T-helper 2 cell treated with Interferon-gamma antibody and Interleukin-4, amounts not matched to agents 5 μg/mL and 100 μg/mL, for 36 hours (primary cell): ENCODE measurements around the gene LZTS2.

ENCODE experiments used
- DNase-seq: peaks from one replicate; pipeline ENCODE4 v3.0.0; 2021; ENCODE audit warnings: low spot score
- H3K27ac Mint-ChIP-seq: one replicate; pipeline ENCODE4 v1.8.0; 2021; ENCODE audit warnings: mild to moderate bottlenecking, mixed read lengths
- H3K27me3 Mint-ChIP-seq: one replicate; pipeline ENCODE4 v1.8.0; 2021; ENCODE audit warnings: low read depth, mixed read lengths
- H3K36me3 Mint-ChIP-seq: one replicate; pipeline ENCODE4 v1.8.0; 2021; ENCODE audit warnings: low read depth, mixed read lengths
- H3K4me1 Mint-ChIP-seq: one replicate; pipeline ENCODE4 v1.8.0; 2021; ENCODE audit warnings: low read depth, mixed read lengths
- H3K4me3 Mint-ChIP-seq: one replicate; pipeline ENCODE4 v1.8.0; 2022; ENCODE audit warnings: mild to moderate bottlenecking, moderate library complexity, mixed read lengths
- H3K9me3 Mint-ChIP-seq: one replicate; pipeline ENCODE4 v1.8.0; 2021; ENCODE audit warnings: mixed read lengths

Gene LZTS2

GRCh38 chr10:100984672-100985177, 14.9 kb upstream of the LZTS2 start:
- Mint-ChIP-seq H3K27me3 (no peaks in the 10 kb centered on the region), H3K4me1 (peaks cover 16% of the 10 kb centered on the region), H3K36me3 (peaks cover 13% of the 10 kb centered on the region), H3K9me3 (no peaks in the 10 kb centered on the region), H3K27ac (no peak overlapping the region), H3K4me3 (no peak overlapping the region)
- no peak for DNase-seq

GRCh38 chr10:100985336-100985735, 14.3 kb upstream of the LZTS2 start:
- H3K9me3 Mint-ChIP-seq: no peaks in the 10 kb centered on the region
- no peak overlapping the region for H3K27ac Mint-ChIP-seq
- no peak overlapping the region for H3K4me3 Mint-ChIP-seq
- DNase-seq: no peak
- H3K36me3 Mint-ChIP-seq: peaks cover 15% of the 10 kb centered on the region
- H3K27me3 Mint-ChIP-seq: no peaks in the 10 kb centered on the region
- peaks cover 16% of the 10 kb centered on the region for H3K4me1 Mint-ChIP-seq

GRCh38 chr10:100986623-100986951, 13.0 kb upstream of the LZTS2 start:
- Mint-ChIP-seq H3K4me1 (peaks cover 20% of the 10 kb centered on the region), H3K4me3 (peak overlapping the region; percentile 96), H3K36me3 (peaks cover 26% of the 10 kb centered on the region), H3K27ac (no peak overlapping the region), H3K9me3 (no peaks in the 10 kb centered on the region), H3K27me3 (no peaks in the 10 kb centered on the region)
- DNase-seq: no peak

GRCh38 chr10:100986952-100987684, 12.5 kb upstream of the LZTS2 start, which contains the start of the genes MRPL43 and TWNK:
Gene MRPL43, minus strand, starts transcription at chr10:100987497. Its CDS starts 54 bp downstream, at chr10:100987443.
Gene TWNK, plus strand, starts transcription at chr10:100987543. Its CDS starts 668 bp downstream, at chr10:100988211.
- Mint-ChIP-seq H3K4me3 (peak within 1 kb of the TSS; percentile 96), H3K27me3 (no peaks in the 10 kb centered on the region), H3K4me1 (peaks cover 20% of the 10 kb centered on the region), H3K36me3 (peaks cover 26% of the 10 kb centered on the region), H3K27ac (peak within 1 kb of the TSS; percentile 84), H3K9me3 (no peaks in the 10 kb centered on the region)
- peak; percentile 82 for DNase-seq

- H3K36me3 Mint-ChIP-seq: peaks cover 28% of the 10 kb centered on the region
- no peak for DNase-seq
- H3K4me3 Mint-ChIP-seq: peak overlapping the region; percentile 96
- H3K9me3 Mint-ChIP-seq: no peaks in the 10 kb centered on the region
- no peaks in the 10 kb centered on the region for H3K27me3 Mint-ChIP-seq
- peaks cover 20% of the 10 kb centered on the region for H3K4me1 Mint-ChIP-seq
- peak overlapping the region; percentile 84 for H3K27ac Mint-ChIP-seq
Observed at GRCh38 chr10:100987685-100988049, 11.9 kb upstream of the LZTS2 start.

- H3K27me3 Mint-ChIP-seq: no peaks in the 10 kb centered on the region
- no peaks in the 10 kb centered on the region for H3K9me3 Mint-ChIP-seq
- no peak overlapping the region for H3K27ac Mint-ChIP-seq
- DNase-seq: no peak
- peak overlapping the region; percentile 96 for H3K4me3 Mint-ChIP-seq
- peaks cover 20% of the 10 kb centered on the region for H3K4me1 Mint-ChIP-seq
- peaks cover 31% of the 10 kb centered on the region for H3K36me3 Mint-ChIP-seq
Observed at GRCh38 chr10:100988166-100988565, 11.4 kb upstream of the LZTS2 start.

- Mint-ChIP-seq H3K9me3 (no peaks in the 10 kb centered on the region), H3K4me1 (peaks cover 20% of the 10 kb centered on the region), H3K27me3 (no peaks in the 10 kb centered on the region), H3K36me3 (peaks cover 37% of the 10 kb centered on the region), H3K4me3 (no peak overlapping the region), H3K27ac (no peak overlapping the region)
- no peak for DNase-seq
Observed at GRCh38 chr10:100989088-100989487, 10.5 kb upstream of the LZTS2 start.

GRCh38 chr10:100993986-100994708, 5.5 kb upstream of the LZTS2 start:
- DNase-seq: no peak
- Mint-ChIP-seq H3K36me3 (peaks cover 34% of the 10 kb centered on the region), H3K27me3 (no peaks in the 10 kb centered on the region), H3K9me3 (no peaks in the 10 kb centered on the region), H3K4me1 (peaks cover 16% of the 10 kb centered on the region), H3K4me3 (no peak overlapping the region), H3K27ac (no peak overlapping the region)

- Mint-ChIP-seq H3K27ac (no peak overlapping the region), H3K36me3 (peaks cover 28% of the 10 kb centered on the region), H3K27me3 (no peaks in the 10 kb centered on the region), H3K4me1 (peaks cover 16% of the 10 kb centered on the region), H3K9me3 (no peaks in the 10 kb centered on the region), H3K4me3 (no peak overlapping the region)
- no peak for DNase-seq
Observed at GRCh38 chr10:100995181-100995580, 4.4 kb upstream of the LZTS2 start.

GRCh38 chr10:100996678-100997359, 2.8 kb upstream of the LZTS2 start:
- peaks cover 15% of the 10 kb centered on the region for H3K36me3 Mint-ChIP-seq
- DNase-seq: peak; percentile 32
- no peaks in the 10 kb centered on the region for H3K9me3 Mint-ChIP-seq

GRCh38 chr10:100997360-100998182, 2.0 kb upstream of the LZTS2 start:
- H3K4me3 Mint-ChIP-seq: peak overlapping the region; percentile 84

More at GRCh38 chr10:100996678-100997359, 2.8 kb upstream of the LZTS2 start:
- peak overlapping the region; percentile 85 for H3K4me3 Mint-ChIP-seq
- H3K4me1 Mint-ChIP-seq: peaks cover 15% of the 10 kb centered on the region
- H3K27me3 Mint-ChIP-seq: peaks cover 2% of the 10 kb centered on the region
- peak overlapping the region; percentile 92 for H3K27ac Mint-ChIP-seq

GRCh38 chr10:100998183-100998990, 1.2 kb upstream of the LZTS2 start:
- peaks cover 2% of the 10 kb centered on the region for H3K27me3 Mint-ChIP-seq
- peak overlapping the region; percentile 84 for H3K4me3 Mint-ChIP-seq
- DNase-seq: peak; percentile 47
- peaks cover 9% of the 10 kb centered on the region for H3K36me3 Mint-ChIP-seq
- peaks cover 15% of the 10 kb centered on the region for H3K4me1 Mint-ChIP-seq
- H3K27ac Mint-ChIP-seq: peak overlapping the region; percentile 85
- H3K9me3 Mint-ChIP-seq: no peaks in the 10 kb centered on the region

More at GRCh38 chr10:100997360-100998182, 2.0 kb upstream of the LZTS2 start:
- DNase-seq: peak; percentile 78
- Mint-ChIP-seq H3K4me1 (peaks cover 15% of the 10 kb centered on the region), H3K9me3 (no peaks in the 10 kb centered on the region), H3K27ac (peak overlapping the region; percentile 92), H3K36me3 (peaks cover 14% of the 10 kb centered on the region), H3K27me3 (peaks cover 2% of the 10 kb centered on the region)
